WERI-Rb-1 (cell line): ENCODE data around the gene TMEM154.

ENCODE experiments used
- DNase-seq: peaks from one replicate; pipeline ENCODE4 v3.0.0-alpha.2; 2020
- H3K27ac ChIP-seq: fragments of 250-450 bp; sonication (Bioruptor Pico); 2 replicates; pipeline ENCODE4 v1.5.1; 2020; ENCODE audit warnings: mild to moderate bottlenecking, moderate library complexity
- H3K27me3 ChIP-seq: fragments of 250-450 bp; sonication (Bioruptor Pico); 2 replicates; pipeline ENCODE4 v1.5.1; 2021; ENCODE audit warnings: mild to moderate bottlenecking, low read depth, moderate library complexity; ENCODE audit not compliant: insufficient read depth, severe bottlenecking
- H3K36me3 ChIP-seq: fragments of 250-450 bp; sonication (Bioruptor Pico); 2 replicates; pipeline ENCODE4 v1.5.1; 2020; ENCODE audit warnings: mild to moderate bottlenecking, moderate library complexity
- H3K4me3 ChIP-seq: 2 replicates; pipeline ENCODE4 v1.5.1; 2011; ENCODE audit warnings: low read depth, mild to moderate bottlenecking, control low read depth, low read length
- H3K9me3 ChIP-seq: fragments of 250-450 bp; sonication (Bioruptor Pico); 2 replicates; pipeline ENCODE4 v1.5.1; 2021; ENCODE audit warnings: mild to moderate bottlenecking, moderate library complexity; ENCODE audit not compliant: severe bottlenecking
- TF ChIP-seq, protein P1 (sequence below): IDR thresholded peaks from 2 replicates; pipeline ENCODE4 v1.5.1; 2011; ENCODE audit warnings: low read depth, mild to moderate bottlenecking, control low read depth, inconsistent platforms, low read length

Gene TMEM154

DNA sequence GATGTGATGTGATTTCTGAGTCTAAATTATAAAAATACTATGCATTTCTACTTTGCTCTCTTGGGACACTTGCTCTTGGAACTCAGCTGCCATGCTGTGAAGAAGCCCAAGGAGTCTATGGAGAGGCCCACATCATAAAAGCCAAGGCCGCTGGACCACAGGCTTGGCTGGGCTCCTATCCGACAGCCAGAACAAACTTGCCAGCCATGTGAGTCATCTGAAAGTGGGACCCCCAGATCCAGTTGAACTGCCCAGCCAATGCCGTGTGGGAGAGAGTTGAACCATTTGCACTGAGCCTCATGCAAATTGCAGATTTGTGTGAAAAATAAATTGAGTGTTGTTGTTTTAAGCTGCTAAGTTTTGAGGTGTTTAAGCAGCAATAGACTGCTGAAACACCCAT lies 60.2 kb downstream of the TMEM154 start:
- H3K27ac ChIP-seq: no peak overlapping the region
- H3K36me3 ChIP-seq: no peaks in the 10 kb centered on the region
- DNase-seq: no peak
- TF ChIP-seq, protein P1, sequence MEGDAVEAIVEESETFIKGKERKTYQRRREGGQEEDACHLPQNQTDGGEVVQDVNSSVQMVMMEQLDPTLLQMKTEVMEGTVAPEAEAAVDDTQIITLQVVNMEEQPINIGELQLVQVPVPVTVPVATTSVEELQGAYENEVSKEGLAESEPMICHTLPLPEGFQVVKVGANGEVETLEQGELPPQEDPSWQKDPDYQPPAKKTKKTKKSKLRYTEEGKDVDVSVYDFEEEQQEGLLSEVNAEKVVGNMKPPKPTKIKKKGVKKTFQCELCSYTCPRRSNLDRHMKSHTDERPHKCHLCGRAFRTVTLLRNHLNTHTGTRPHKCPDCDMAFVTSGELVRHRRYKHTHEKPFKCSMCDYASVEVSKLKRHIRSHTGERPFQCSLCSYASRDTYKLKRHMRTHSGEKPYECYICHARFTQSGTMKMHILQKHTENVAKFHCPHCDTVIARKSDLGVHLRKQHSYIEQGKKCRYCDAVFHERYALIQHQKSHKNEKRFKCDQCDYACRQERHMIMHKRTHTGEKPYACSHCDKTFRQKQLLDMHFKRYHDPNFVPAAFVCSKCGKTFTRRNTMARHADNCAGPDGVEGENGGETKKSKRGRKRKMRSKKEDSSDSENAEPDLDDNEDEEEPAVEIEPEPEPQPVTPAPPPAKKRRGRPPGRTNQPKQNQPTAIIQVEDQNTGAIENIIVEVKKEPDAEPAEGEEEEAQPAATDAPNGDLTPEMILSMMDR: no peak
- H3K27me3 ChIP-seq: no peaks in the 10 kb centered on the region
- H3K4me3 ChIP-seq: no peak overlapping the region
- no peaks in the 10 kb centered on the region for H3K9me3 ChIP-seq

- no peak for DNase-seq
- no peak overlapping the region for H3K4me3 ChIP-seq
- H3K27me3 ChIP-seq: no peaks in the 10 kb centered on the region
- no peaks in the 10 kb centered on the region for H3K9me3 ChIP-seq
- no peak overlapping the region for H3K27ac ChIP-seq
- no peaks in the 10 kb centered on the region for H3K36me3 ChIP-seq
- TF ChIP-seq, protein P1: no peak
These were observed 60.8 kb downstream of the TMEM154 start for GRCh38 chr4:152618971-152619370.

DNA sequence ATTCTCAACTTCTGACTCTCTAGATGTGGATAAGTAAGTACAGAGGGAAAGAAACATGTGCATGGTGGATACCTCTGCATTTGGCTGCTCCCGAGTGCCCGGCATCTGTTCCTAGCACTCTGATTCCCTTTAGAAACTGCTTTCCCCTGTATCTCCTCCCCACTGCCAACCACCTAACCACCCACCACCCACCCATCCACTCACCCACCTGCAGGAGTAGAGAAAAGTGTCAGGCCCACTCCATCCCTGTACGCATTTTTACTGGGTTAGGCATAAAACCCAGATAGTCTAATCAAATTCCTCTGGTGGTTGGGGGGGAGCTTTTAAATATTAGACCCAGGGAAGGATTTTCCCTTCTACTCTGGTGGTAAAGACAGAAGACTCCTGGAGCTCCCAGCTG lies 63.0 kb downstream of the TMEM154 start:
- Histone ChIP-seq H3K4me3 (no peak overlapping the region), H3K27ac (no peak overlapping the region), H3K9me3 (no peaks in the 10 kb centered on the region), H3K36me3 (no peaks in the 10 kb centered on the region), H3K27me3 (no peaks in the 10 kb centered on the region)
- DNase-seq: no peak
- TF ChIP-seq, protein P1: no peak

GRCh38 chr4:152613841-152614721 lies 65.7 kb downstream of the TMEM154 start:
- no peak for DNase-seq
- no peaks in the 10 kb centered on the region for H3K27me3 ChIP-seq
- H3K36me3 ChIP-seq: no peaks in the 10 kb centered on the region
- H3K9me3 ChIP-seq: no peaks in the 10 kb centered on the region
- no peak overlapping the region for H3K27ac ChIP-seq
- TF ChIP-seq, protein P1: no peak
- H3K4me3 ChIP-seq: no peak overlapping the region

- peaks cover 1% of the 10 kb centered on the region for H3K9me3 ChIP-seq
- H3K27ac ChIP-seq: no peak overlapping the region
- no peak for DNase-seq
- no peaks in the 10 kb centered on the region for H3K27me3 ChIP-seq
- TF ChIP-seq, protein P1: no peak
- no peak overlapping the region for H3K4me3 ChIP-seq
- H3K36me3 ChIP-seq: no peaks in the 10 kb centered on the region
These were observed 66.4 kb downstream of the TMEM154 start for GRCh38 chr4:152613351-152613750.
